AG09319 (cell line): Measurements from ENCODE around the gene PKP2.

Experiments
- DNase-seq: peaks from one replicate; pipeline ENCODE4 v3.0.0-alpha.2; 2010; ENCODE audit warnings: low read depth; ENCODE audit errors: extremely low read depth
- CTCF ChIP-seq: IDR thresholded peaks from 2 replicates; pipeline ENCODE4 v1.5.1; 2011; ENCODE audit warnings: low read depth, mild to moderate bottlenecking, inconsistent platforms, low read length, moderate library complexity

Gene PKP2

DNA sequence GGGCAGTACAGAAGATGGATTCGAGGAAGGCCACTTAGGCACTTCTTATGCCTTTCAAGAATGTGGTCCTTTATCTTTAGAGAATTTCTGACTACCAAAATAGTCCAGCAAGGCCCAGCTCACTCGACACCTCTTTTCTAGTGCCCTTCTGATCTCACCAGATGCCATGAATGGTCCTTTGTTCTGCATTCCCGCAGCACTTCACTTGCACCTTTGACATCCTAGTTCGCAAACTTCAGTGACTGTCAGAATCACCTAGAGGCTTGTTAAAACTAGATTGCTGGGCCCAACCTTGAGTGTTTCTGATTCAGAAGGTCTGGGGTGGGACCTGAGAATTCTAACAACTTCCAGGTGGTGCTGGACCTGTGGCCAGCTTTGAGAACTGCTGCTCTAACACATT is 56.7 kb downstream of the PKP2 start:
- DNase-seq, result no peak
- TF ChIP-seq CTCF, result no peak

DNA sequence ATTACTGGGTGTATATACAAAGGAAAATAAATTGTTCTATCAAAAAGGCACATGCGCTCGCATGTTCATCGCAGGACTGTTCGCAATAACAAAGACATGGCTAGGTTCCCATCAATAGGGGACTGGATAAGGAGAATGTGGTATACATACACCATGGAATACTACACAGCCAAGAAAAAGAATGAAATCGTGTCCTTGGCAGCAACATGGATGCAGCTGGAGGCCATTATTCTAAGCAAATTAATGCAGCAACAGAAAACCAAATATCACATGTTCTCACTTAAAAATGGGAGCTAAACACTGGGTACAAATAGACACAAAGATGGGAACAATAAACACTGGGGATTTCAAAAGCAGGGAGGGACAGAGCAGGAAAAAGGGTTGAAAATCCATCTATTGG is 58.6 kb downstream of the PKP2 start:
- no peak for DNase-seq
- no peak for TF ChIP-seq CTCF

- DNase-seq, result no peak
- TF ChIP-seq CTCF, result no peak
These were observed 59.9 kb downstream of the PKP2 start for GRCh38 chr12:32836710-32837109.

- TF ChIP-seq CTCF, result no peak
- DNase-seq, result no peak
These were observed 62.5 kb downstream of the PKP2 start for GRCh38 chr12:32834122-32834521.

DNA sequence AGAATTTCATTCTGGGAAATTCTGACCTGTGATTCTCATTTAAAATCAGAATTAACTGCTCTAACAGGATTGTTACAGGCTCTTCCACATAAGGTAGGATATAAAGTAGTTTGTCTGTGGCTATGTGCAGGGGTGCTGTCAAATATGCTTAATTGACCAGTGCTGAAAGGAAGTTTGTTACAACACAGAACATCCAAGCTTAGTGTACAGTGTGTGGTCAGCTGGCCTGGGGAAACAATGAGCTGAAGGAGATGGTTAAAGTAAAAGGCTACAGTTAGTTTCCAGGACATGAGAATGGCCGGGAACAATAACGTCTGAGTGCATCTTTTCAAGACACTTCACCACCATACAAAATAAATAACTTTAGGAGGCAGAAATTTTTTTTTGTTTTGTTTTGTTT is 68.0 kb downstream of the PKP2 start:
- DNase-seq, result no peak
- no peak for TF ChIP-seq CTCF

DNA sequence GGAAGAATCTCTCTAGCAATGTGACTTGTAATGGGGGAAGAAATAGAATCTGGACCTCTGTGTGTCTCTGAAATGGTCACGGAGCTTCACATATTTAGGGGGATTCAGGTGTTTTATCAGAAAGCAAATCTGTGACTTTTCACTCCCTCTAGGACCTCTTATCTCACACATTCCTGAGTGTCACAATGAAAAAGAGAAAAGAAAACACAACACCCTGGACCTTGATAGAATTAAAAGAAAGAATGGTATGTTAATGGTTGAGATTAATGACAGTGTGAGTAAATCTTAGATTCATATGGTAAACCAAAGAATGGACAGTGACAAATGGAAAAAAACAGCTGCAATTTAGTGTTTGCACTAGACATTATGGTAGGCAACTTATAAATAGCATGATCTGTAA is 68.5 kb downstream of the PKP2 start:
- TF ChIP-seq CTCF, result no peak
- DNase-seq, result no peak

- DNase-seq, result no peak
- TF ChIP-seq CTCF, result no peak
These were observed 69.7 kb downstream of the PKP2 start for GRCh38 chr12:32826807-32827412.
